Keratinocyte (primary cell): ENCODE data around the gene RNU6-7. TPM values are rescaled to one million over a fixed set of nuclear protein-coding genes. Genes with fewer than 3 reads are reported as not detected.
A peak's percentile ranks its signal among the peaks of the same experiment; 100 is the strongest.

ENCODE experiments used
- DNase-seq: peaks from one replicate; pipeline ENCODE4 v3.0.0-alpha.2; 2011; ENCODE audit warnings: low read depth, missing footprints, low spot score
- FAIRE-seq: peaks from 2 replicates; lab custom pipeline; 2011; peaks lifted over from hg19 to GRCh38; lab: Jason Lieb, UNC
- H2AFZ ChIP-seq: 2 replicates; pipeline ENCODE4 v1.6.0; 2012; ENCODE audit warnings: low read length, control low read depth, inconsistent platforms; ENCODE audit not compliant: control insufficient read depth
- H3K27ac ChIP-seq: 2 replicates; pipeline ENCODE4 v1.5.1; 2011; ENCODE audit warnings: low read length; ENCODE audit not compliant: control insufficient read depth, insufficient read depth
- H3K27me3 ChIP-seq: 3 replicates; pipeline ENCODE4 v1.6.0; 2011; ENCODE audit warnings: low read length; ENCODE audit not compliant: control insufficient read depth, insufficient read depth; ENCODE audit errors: extremely low read depth
- H3K36me3 ChIP-seq, 2 experiments: 2 replicates in 1 of 2; 3 replicates in 1 of 2; pipeline ENCODE4 v1.5.1; 2011; ENCODE audit warnings: low read length in 2 of 2, mild to moderate bottlenecking in 1 of 2; ENCODE audit not compliant: control insufficient read depth in 2 of 2, insufficient read depth in 2 of 2; ENCODE audit errors: extremely low read depth in 1 of 2
- H3K4me1 ChIP-seq: 3 replicates; pipeline ENCODE4 v1.5.1; 2011; ENCODE audit warnings: low read length; ENCODE audit not compliant: control insufficient read depth, insufficient read depth; ENCODE audit errors: extremely low read depth
- H3K4me2 ChIP-seq: 3 replicates; pipeline ENCODE4 v1.6.0; 2011; ENCODE audit warnings: low read depth, low read length; ENCODE audit not compliant: control insufficient read depth, insufficient read depth; ENCODE audit errors: extremely low read depth
- H3K4me3 ChIP-seq, 3 experiments: fragments of 200-600 bp in 1 of 3; sonication (generic) in 1 of 3; 2 replicates in 2 of 3; 3 replicates in 1 of 3; pipeline ENCODE4 v1.5.1; 2011 to 2016; ENCODE audit warnings: low read length in 3 of 3, mild to moderate bottlenecking in 3 of 3, control low read depth in 2 of 3, inconsistent platforms in 1 of 3, low read depth in 1 of 3, mixed read lengths in 1 of 3, mixed run types in 1 of 3, moderate library complexity in 1 of 3; ENCODE audit not compliant: control insufficient read depth in 2 of 3, insufficient read depth in 2 of 3; ENCODE audit errors: extremely low read depth in 1 of 3
- H3K79me2 ChIP-seq: 2 replicates; pipeline ENCODE4 v1.6.0; 2012; ENCODE audit warnings: low read length; ENCODE audit not compliant: control insufficient read depth, insufficient read depth
- H3K9ac ChIP-seq: 3 replicates; pipeline ENCODE4 v1.6.0; 2011; ENCODE audit warnings: low read length; ENCODE audit not compliant: control insufficient read depth, insufficient read depth; ENCODE audit errors: extremely low read depth
- H3K9me1 ChIP-seq: 3 replicates; pipeline ENCODE4 v1.6.0; 2011; ENCODE audit warnings: low read length; ENCODE audit not compliant: control insufficient read depth, insufficient read depth; ENCODE audit errors: extremely low read depth
- H3K9me3 ChIP-seq: 2 replicates; pipeline ENCODE4 v1.5.1; 2012; ENCODE audit warnings: low read depth, low read length; ENCODE audit not compliant: control insufficient read depth
- H4K20me1 ChIP-seq: 3 replicates; pipeline ENCODE4 v1.6.0; 2011; ENCODE audit warnings: low read length; ENCODE audit not compliant: control insufficient read depth, insufficient read depth; ENCODE audit errors: extremely low read depth
- EZH2 ChIP-seq: IDR thresholded peaks from one replicate; pipeline ENCODE4 v1.6.1; 2012; ENCODE audit warnings: inconsistent platforms, mild to moderate bottlenecking, low read length, moderate library complexity
- dilution Hi-C: fragments of 300-500 bp; cut with MboI; formaldehyde crosslinking; loops from one replicate; pipeline ENCODE4 v1.7.0; 2020; ENCODE audit warnings: low sequenced_read_pairs; ENCODE audit not compliant: extremely low pct_ligation_motif_present
- polyA plus RNA-seq, 5 experiments: library from polyadenylated mRNA; depleted of rRNA in 3 of 5; stranded (reverse) in 3 of 5; stranded (forward) in 1 of 5; unstranded in 1 of 5; fragments of >200 nt; gene quantifications; 1 replicate in 1 of 5; 2 replicates in 3 of 5; 3 replicates in 1 of 5; pipeline versions ENCODE4 v1.2.1 to v1.2.3, GENCODE V29; 2011 to 2012; ENCODE audit warnings: missing spikeins in 2 of 5, low read depth in 1 of 5, low replicate concordance in 1 of 5
- TF ChIP-seq, protein P1 (sequence below), 3 experiments: IDR thresholded peaks in 1 of 3; conservative IDR thresholded peaks in 1 of 3; optimal IDR thresholded peaks in 1 of 3; 2 replicates in 2 of 3; 3 replicates in 1 of 3; pipeline versions ENCODE3 to v1.5.1; 2011; ENCODE audit warnings: low read length in 3 of 3, mild to moderate bottlenecking in 3 of 3, moderate library complexity in 2 of 3, control low read depth in 1 of 3, inconsistent platforms in 1 of 3; ENCODE audit not compliant: insufficient read depth in 2 of 3; ENCODE audit errors: extremely low read depth in 1 of 3

The RNU6-7 gene
- polyA plus RNA-seq, 1 donor (not counting 4 experiments of a cell fraction or from before 2014, with no cell fraction given) = not detected

DNA sequence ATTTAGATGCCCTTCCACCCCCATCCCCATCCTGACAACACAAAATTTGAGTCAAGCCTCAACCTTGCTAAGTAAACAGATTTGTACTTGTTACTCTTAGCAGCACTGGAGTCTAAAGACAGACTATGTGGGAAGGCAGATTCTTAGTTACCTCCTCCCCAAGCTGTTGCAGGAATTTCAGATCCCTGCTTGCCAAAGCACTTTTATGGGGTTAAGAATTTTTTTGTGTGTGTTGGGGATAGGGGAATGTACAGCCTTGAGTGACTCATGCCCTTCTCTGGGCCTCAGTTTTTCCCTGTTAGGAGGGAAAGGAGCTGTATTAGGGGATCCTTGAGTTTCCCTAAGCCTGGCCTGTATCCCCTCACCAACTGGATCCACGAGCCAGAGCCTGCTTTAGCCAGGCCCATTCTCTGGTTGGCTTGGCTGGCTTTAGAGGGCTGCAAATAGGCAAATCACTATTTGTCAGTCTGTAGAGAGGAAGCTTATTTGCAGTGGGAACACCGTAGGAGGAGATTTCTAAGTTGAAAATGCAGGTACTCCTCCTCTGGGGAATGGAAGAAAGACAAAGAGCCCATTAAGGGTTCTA is 28.9 kb downstream of the RNU6-7 start:
- peak overlapping the region; percentile 38 for H3K27ac ChIP-seq
- FAIRE-seq (no peak), DNase-seq (no peak)
- no peaks in the 10 kb centered on the region for H3K27me3 ChIP-seq
- no peaks in the 10 kb centered on the region for H3K36me3 ChIP-seq
- H3K4me1 ChIP-seq = peaks cover 44% of the 10 kb centered on the region
- H3K79me2 ChIP-seq = no peaks in the 10 kb centered on the region
- H2AFZ ChIP-seq = peak overlapping the region; percentile 56
- TF ChIP-seq EZH2 = no peak
- TF ChIP-seq, protein P1, sequence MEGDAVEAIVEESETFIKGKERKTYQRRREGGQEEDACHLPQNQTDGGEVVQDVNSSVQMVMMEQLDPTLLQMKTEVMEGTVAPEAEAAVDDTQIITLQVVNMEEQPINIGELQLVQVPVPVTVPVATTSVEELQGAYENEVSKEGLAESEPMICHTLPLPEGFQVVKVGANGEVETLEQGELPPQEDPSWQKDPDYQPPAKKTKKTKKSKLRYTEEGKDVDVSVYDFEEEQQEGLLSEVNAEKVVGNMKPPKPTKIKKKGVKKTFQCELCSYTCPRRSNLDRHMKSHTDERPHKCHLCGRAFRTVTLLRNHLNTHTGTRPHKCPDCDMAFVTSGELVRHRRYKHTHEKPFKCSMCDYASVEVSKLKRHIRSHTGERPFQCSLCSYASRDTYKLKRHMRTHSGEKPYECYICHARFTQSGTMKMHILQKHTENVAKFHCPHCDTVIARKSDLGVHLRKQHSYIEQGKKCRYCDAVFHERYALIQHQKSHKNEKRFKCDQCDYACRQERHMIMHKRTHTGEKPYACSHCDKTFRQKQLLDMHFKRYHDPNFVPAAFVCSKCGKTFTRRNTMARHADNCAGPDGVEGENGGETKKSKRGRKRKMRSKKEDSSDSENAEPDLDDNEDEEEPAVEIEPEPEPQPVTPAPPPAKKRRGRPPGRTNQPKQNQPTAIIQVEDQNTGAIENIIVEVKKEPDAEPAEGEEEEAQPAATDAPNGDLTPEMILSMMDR (optimal IDR thresholded peaks at IDR 0.05 in 1 of 3, IDR thresholded peaks at IDR 0.05 in 1 of 3, conservative IDR thresholded peaks at IDR 0.05 in 1 of 3; ENCODE audit: extremely low read depth in 1 of 3, insufficient read depth in 2 of 3, low read length in 3 of 3) = no peak
- peak overlapping the region; percentile 59 for H3K4me2 ChIP-seq
- no peaks in the 10 kb centered on the region for H4K20me1 ChIP-seq
- peak overlapping the region in 1 of 3 experiments; percentile 8 for H3K4me3 ChIP-seq
- no peaks in the 10 kb centered on the region for H3K9me3 ChIP-seq
- no peaks in the 10 kb centered on the region for H3K9me1 ChIP-seq
- peak overlapping the region; percentile 11 for H3K9ac ChIP-seq
- dilution Hi-C loops = no loop called here

DNA sequence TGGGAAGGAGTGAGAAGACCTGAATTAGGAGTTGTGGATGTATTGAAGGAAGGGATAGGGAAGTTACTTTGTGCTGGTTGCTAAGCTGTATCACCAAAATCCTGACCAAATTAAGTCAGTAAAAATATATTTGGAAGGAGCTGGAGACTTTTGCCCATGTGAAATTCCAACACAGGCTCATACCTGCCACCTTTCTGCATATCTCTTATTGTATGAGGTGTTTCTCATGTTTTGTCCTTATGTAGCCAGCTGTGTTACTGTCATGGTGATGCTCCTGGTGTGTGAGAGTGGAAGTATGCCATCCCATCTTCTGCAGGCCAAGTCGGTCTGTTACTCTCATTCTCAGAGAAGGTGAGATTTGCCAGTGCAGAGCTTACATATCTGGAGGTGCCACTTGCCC is 30.6 kb downstream of the RNU6-7 start:
- TF ChIP-seq, protein P1 (optimal IDR thresholded peaks at IDR 0.05 in 1 of 3, IDR thresholded peaks at IDR 0.05 in 1 of 3, conservative IDR thresholded peaks at IDR 0.05 in 1 of 3; ENCODE audit: extremely low read depth in 1 of 3, insufficient read depth in 2 of 3, low read length in 3 of 3) = no peak
- no peak for TF ChIP-seq EZH2
- Histone ChIP-seq H3K4me3 (no peak overlapping the region), H3K9me1 (no peaks in the 10 kb centered on the region), H2AFZ (peak overlapping the region; percentile 24), H3K4me1 (peaks cover 44% of the 10 kb centered on the region), H3K27me3 (no peaks in the 10 kb centered on the region), H3K27ac (no peak overlapping the region), H3K79me2 (no peaks in the 10 kb centered on the region), H3K36me3 (no peaks in the 10 kb centered on the region), H3K4me2 (no peak overlapping the region), H3K9me3 (no peaks in the 10 kb centered on the region), H3K9ac (no peak overlapping the region), H4K20me1 (no peaks in the 10 kb centered on the region)
- peak; percentile 77 for FAIRE-seq
- DNase-seq = no peak
- dilution Hi-C loops = no loop called here
